ENCODE results near the gene GREM2.
A peak's percentile ranks its signal among the peaks of the same experiment; 100 is the strongest.

Gene GREM2

GRCh38 chr1:240608707-240609106 is 3.2 kb downstream of the GREM2 start:
- Histone ChIP-seq H3K27ac (ENCODE audit: low read length) (no peak overlapping the region), H3K27me3 (ENCODE audit: low read depth, low read length) (peaks cover 4% of the 10 kb centered on the region), H3K4me1 (ENCODE audit: control insufficient read depth in 1 of 2, insufficient read depth in 2 of 2, low read length in 2 of 2) (peaks cover 0 to 4% of the 10 kb centered on the region in 2 donors), H3K36me3 (ENCODE audit: control insufficient read depth in 1 of 2, insufficient read depth in 2 of 2, low read length in 2 of 2) (no peaks in the 10 kb centered on the region), H3K4me3 (ENCODE audit: low read depth in 1 of 2, low read length in 2 of 2) (peak overlapping the region; percentile 4 to 79), H3K9me3 (ENCODE audit: control insufficient read depth in 1 of 2, low read length in 2 of 2) (no peaks in the 10 kb centered on the region)

DNA sequence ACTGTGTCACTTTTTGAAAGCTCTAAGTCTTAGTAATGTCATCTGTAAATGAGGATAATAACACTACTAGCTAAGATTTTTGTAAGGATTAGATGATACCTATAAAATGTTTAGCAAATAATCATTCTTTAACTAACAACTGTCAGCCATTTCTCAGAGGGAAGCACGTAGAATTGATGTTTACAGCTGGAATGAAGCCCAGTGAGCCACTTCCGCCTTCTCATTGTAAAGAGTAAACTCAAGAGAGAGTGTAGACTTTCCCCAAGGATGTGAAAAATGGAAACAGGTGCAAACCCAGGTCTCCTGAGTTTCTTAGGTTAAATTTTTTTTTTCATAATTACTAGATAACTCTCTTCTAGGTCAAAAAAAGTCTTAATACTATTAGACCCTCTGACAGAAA is 4.9 kb downstream of the GREM2 start:
- Histone ChIP-seq H3K27me3 (ENCODE audit: low read depth, low read length) (no peaks in the 10 kb centered on the region), H3K27ac (ENCODE audit: low read length) (no peak overlapping the region), H3K36me3 (ENCODE audit: control insufficient read depth in 1 of 2, insufficient read depth in 2 of 2, low read length in 2 of 2) (no peaks in the 10 kb centered on the region), H3K9me3 (ENCODE audit: control insufficient read depth in 1 of 2, low read length in 2 of 2) (no peaks in the 10 kb centered on the region), H3K4me1 (ENCODE audit: control insufficient read depth in 1 of 2, insufficient read depth in 2 of 2, low read length in 2 of 2) (no peaks in the 10 kb centered on the region), H3K4me3 (ENCODE audit: low read depth in 1 of 2, low read length in 2 of 2) (no peak overlapping the region)

- H3K36me3 ChIP-seq (ENCODE audit: control insufficient read depth in 1 of 2, insufficient read depth in 2 of 2, low read length in 2 of 2), result no peaks in the 10 kb centered on the region
These were observed 9.8 kb downstream of the GREM2 start for GRCh38 chr1:240602189-240602588.

GRCh38 chr1:240599830-240600229 is 12.1 kb downstream of the GREM2 start:
- H3K4me1 ChIP-seq (ENCODE audit: control insufficient read depth in 1 of 2, insufficient read depth in 2 of 2, low read length in 2 of 2), result no peaks in the 10 kb centered on the region
- no peak overlapping the region for H3K4me3 ChIP-seq (ENCODE audit: low read depth in 1 of 2, low read length in 2 of 2)
- no peaks in the 10 kb centered on the region for H3K36me3 ChIP-seq (ENCODE audit: control insufficient read depth in 1 of 2, insufficient read depth in 2 of 2, low read length in 2 of 2)
- H3K27me3 ChIP-seq (ENCODE audit: low read depth, low read length), result no peaks in the 10 kb centered on the region
- no peak overlapping the region for H3K27ac ChIP-seq (ENCODE audit: low read length)
- no peaks in the 10 kb centered on the region for H3K9me3 ChIP-seq (ENCODE audit: control insufficient read depth in 1 of 2, low read length in 2 of 2)

More at GRCh38 chr1:240602189-240602588, 9.8 kb downstream of the GREM2 start:
- no peaks in the 10 kb centered on the region for H3K9me3 ChIP-seq (ENCODE audit: control insufficient read depth in 1 of 2, low read length in 2 of 2)
- H3K4me3 ChIP-seq (ENCODE audit: low read depth in 1 of 2, low read length in 2 of 2), result no peak overlapping the region
- H3K27me3 ChIP-seq (ENCODE audit: low read depth, low read length), result no peaks in the 10 kb centered on the region
- H3K27ac ChIP-seq (ENCODE audit: low read length), result no peak overlapping the region
- H3K4me1 ChIP-seq (ENCODE audit: control insufficient read depth in 1 of 2, insufficient read depth in 2 of 2, low read length in 2 of 2), result no peaks in the 10 kb centered on the region

DNA sequence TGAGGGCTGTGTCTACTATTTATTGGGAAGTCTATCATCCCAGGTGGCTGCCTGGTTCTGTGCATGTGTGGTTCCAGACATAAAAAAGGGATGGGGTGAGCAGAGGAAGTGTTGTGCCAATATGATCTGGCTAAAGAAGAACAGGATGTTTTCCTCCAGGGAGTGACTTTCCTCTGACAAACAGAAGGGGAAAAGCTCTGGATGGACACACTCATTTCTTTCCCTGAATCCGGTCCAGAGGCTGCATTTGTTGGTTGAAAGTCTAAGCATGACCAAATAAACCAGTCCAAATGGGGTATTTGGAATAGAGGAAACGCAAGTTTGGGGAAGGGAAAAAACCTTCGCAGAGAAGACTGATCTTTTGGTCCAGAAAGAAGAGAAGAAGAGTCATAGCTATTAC is 12.7 kb downstream of the GREM2 start:
- H3K27ac ChIP-seq (ENCODE audit: low read length), result no peak overlapping the region
- no peaks in the 10 kb centered on the region for H3K27me3 ChIP-seq (ENCODE audit: low read depth, low read length)
- no peaks in the 10 kb centered on the region for H3K36me3 ChIP-seq (ENCODE audit: control insufficient read depth in 1 of 2, insufficient read depth in 2 of 2, low read length in 2 of 2)
- H3K4me1 ChIP-seq (ENCODE audit: control insufficient read depth in 1 of 2, insufficient read depth in 2 of 2, low read length in 2 of 2), result no peaks in the 10 kb centered on the region
- no peak overlapping the region for H3K4me3 ChIP-seq (ENCODE audit: low read depth in 1 of 2, low read length in 2 of 2)
- H3K9me3 ChIP-seq (ENCODE audit: control insufficient read depth in 1 of 2, low read length in 2 of 2), result no peaks in the 10 kb centered on the region

DNA sequence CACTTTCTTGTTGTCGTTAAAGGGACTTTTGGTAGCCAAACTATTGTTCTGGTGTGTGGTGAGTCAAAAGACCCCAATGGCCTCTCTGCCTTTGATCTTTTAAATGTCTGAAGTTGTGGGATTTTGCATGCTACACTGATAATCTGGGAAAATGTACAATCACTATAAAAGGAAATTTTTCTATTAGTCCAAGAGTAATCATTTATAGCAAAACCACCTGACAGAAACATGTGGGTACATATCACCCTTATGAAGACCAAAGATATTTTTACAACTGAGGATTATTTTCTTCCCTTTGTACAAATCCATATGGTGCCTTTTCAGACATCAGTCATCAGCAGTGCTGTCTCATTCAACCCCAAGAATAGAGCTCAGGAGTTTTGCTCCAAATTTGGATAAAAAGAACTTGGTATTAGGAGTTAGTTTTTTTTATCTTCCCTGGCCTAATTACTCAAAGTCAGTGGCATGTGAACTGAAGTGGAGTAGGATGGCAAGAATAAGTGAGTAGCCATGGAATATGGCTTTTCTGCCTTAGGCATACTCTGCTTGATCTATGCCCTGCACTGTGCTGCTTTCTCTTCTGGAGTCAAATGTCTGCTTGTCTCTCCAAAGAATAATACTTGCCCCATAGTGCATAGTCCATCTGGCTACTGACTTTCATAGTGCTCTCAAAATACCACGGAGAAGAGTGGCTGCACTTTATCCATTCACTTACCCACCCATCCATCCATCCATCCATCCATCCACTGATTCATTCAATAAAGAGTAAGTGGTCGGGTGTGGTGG is 13.5 kb downstream of the GREM2 start:
- no peak overlapping the region for H3K4me3 ChIP-seq (ENCODE audit: low read depth in 1 of 2, low read length in 2 of 2)
- no peaks in the 10 kb centered on the region for H3K27me3 ChIP-seq (ENCODE audit: low read depth, low read length)
- H3K27ac ChIP-seq (ENCODE audit: low read length), result peak overlapping the region; percentile 49
- H3K36me3 ChIP-seq (ENCODE audit: control insufficient read depth in 1 of 2, insufficient read depth in 2 of 2, low read length in 2 of 2), result no peaks in the 10 kb centered on the region
- no peaks in the 10 kb centered on the region for H3K4me1 ChIP-seq (ENCODE audit: control insufficient read depth in 1 of 2, insufficient read depth in 2 of 2, low read length in 2 of 2)
- no peaks in the 10 kb centered on the region for H3K9me3 ChIP-seq (ENCODE audit: control insufficient read depth in 1 of 2, low read length in 2 of 2)

DNA sequence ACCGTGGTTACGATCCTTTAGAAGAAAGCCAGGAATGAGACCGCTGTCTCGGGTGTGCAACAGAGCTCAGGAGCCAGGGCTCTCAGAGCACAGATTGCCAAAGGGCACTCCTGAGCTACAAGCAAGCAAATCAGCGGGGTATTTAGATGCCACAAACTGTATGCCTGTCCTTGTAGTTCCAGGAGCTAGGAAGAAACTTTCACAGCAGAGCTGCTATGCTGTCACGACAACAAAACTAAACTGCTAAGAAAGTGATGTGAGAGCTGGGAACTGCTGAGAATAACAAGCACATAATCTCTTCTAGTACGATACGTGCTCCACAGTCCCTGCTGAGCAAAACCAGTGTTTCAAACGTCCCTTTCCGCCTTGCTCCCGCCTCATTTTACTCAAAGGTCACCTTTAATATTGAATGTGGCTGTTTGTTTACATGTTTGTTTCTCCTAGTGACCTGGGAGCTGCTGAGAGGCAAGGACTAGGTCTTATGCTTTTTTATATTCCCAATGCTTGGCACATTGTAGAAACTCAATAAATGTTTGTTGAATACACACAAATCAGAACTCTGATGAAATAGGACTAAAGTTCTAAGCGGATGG is 14.7 kb downstream of the GREM2 start:
- Histone ChIP-seq H3K27ac (ENCODE audit: low read length) (peak overlapping the region; percentile 62), H3K36me3 (ENCODE audit: control insufficient read depth in 1 of 2, insufficient read depth in 2 of 2, low read length in 2 of 2) (no peaks in the 10 kb centered on the region), H3K27me3 (ENCODE audit: low read depth, low read length) (no peaks in the 10 kb centered on the region), H3K9me3 (ENCODE audit: control insufficient read depth in 1 of 2, low read length in 2 of 2) (no peaks in the 10 kb centered on the region), H3K4me3 (ENCODE audit: low read depth in 1 of 2, low read length in 2 of 2) (peak overlapping the region; percentile 31 to 37), H3K4me1 (ENCODE audit: control insufficient read depth in 1 of 2, insufficient read depth in 2 of 2, low read length in 2 of 2) (no peaks in the 10 kb centered on the region)

- Histone ChIP-seq H3K27me3 (ENCODE audit: low read depth, low read length) (no peaks in the 10 kb centered on the region), H3K4me1 (ENCODE audit: control insufficient read depth in 1 of 2, insufficient read depth in 2 of 2, low read length in 2 of 2) (no peaks in the 10 kb centered on the region), H3K36me3 (ENCODE audit: control insufficient read depth in 1 of 2, insufficient read depth in 2 of 2, low read length in 2 of 2) (no peaks in the 10 kb centered on the region), H3K4me3 (ENCODE audit: low read depth in 1 of 2, low read length in 2 of 2) (no peak overlapping the region), H3K9me3 (ENCODE audit: control insufficient read depth in 1 of 2, low read length in 2 of 2) (no peaks in the 10 kb centered on the region), H3K27ac (ENCODE audit: low read length) (no peak overlapping the region)
These were observed 16.5 kb downstream of the GREM2 start for GRCh38 chr1:240595476-240595875.

- no peaks in the 10 kb centered on the region for H3K9me3 ChIP-seq (ENCODE audit: control insufficient read depth in 1 of 2, low read length in 2 of 2)
- H3K4me1 ChIP-seq (ENCODE audit: control insufficient read depth in 1 of 2, insufficient read depth in 2 of 2, low read length in 2 of 2), result no peaks in the 10 kb centered on the region
- H3K27me3 ChIP-seq (ENCODE audit: low read depth, low read length), result no peaks in the 10 kb centered on the region
- H3K36me3 ChIP-seq (ENCODE audit: control insufficient read depth in 1 of 2, insufficient read depth in 2 of 2, low read length in 2 of 2), result no peaks in the 10 kb centered on the region
- H3K27ac ChIP-seq (ENCODE audit: low read length), result no peak overlapping the region
- no peak overlapping the region for H3K4me3 ChIP-seq (ENCODE audit: low read depth in 1 of 2, low read length in 2 of 2)
These were observed 20.4 kb downstream of the GREM2 start for GRCh38 chr1:240591564-240591963.

DNA sequence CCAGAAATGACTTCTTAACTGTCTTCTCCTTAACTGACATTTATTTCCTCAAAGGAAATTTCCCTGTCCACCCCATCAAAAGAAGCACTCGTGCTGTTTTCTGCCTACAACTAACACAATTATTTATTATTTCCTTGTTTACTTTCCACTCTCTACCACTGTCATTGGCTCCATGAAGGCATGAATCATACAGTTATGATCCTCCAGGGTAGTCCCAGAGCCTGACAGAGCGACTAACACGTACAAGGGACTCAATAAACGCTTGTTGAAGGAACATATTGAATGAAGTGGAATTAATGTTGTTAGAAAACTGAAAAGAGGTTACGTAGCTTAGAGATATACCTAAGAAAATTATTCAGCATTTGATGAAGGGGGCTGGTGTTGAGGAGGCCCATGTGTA is 20.9 kb downstream of the GREM2 start:
- Histone ChIP-seq H3K4me3 (ENCODE audit: low read depth in 1 of 2, low read length in 2 of 2) (no peak overlapping the region), H3K27me3 (ENCODE audit: low read depth, low read length) (no peaks in the 10 kb centered on the region), H3K9me3 (ENCODE audit: control insufficient read depth in 1 of 2, low read length in 2 of 2) (no peaks in the 10 kb centered on the region), H3K27ac (ENCODE audit: low read length) (no peak overlapping the region), H3K4me1 (ENCODE audit: control insufficient read depth in 1 of 2, insufficient read depth in 2 of 2, low read length in 2 of 2) (no peaks in the 10 kb centered on the region), H3K36me3 (ENCODE audit: control insufficient read depth in 1 of 2, insufficient read depth in 2 of 2, low read length in 2 of 2) (no peaks in the 10 kb centered on the region)

- Histone ChIP-seq H3K4me3 (ENCODE audit: low read depth in 1 of 2, low read length in 2 of 2) (no peak overlapping the region), H3K27me3 (ENCODE audit: low read depth, low read length) (no peaks in the 10 kb centered on the region), H3K9me3 (ENCODE audit: control insufficient read depth in 1 of 2, low read length in 2 of 2) (no peaks in the 10 kb centered on the region), H3K4me1 (ENCODE audit: control insufficient read depth in 1 of 2, insufficient read depth in 2 of 2, low read length in 2 of 2) (no peaks in the 10 kb centered on the region), H3K27ac (ENCODE audit: low read length) (no peak overlapping the region), H3K36me3 (ENCODE audit: control insufficient read depth in 1 of 2, insufficient read depth in 2 of 2, low read length in 2 of 2) (no peaks in the 10 kb centered on the region)
These were observed 22.3 kb downstream of the GREM2 start for GRCh38 chr1:240589585-240590110.
